HG03565 (cell line): ENCODE measurements around the gene PLD1.
"Not testable (repeated sequence)": the region's sequence is repeated elsewhere in the genome, so short reads cannot be mapped to it uniquely, and the experiment has no call there.

Source experiments
- ATAC-seq: cut with Tn5 transposase; IDR thresholded peaks from one replicate; pipeline ENCODE4 v1.9.1; 2021; ENCODE audit warnings: mild to moderate bottlenecking, moderate library complexity; ENCODE audit not compliant: unreplicated experiment

Gene PLD1

DNA sequence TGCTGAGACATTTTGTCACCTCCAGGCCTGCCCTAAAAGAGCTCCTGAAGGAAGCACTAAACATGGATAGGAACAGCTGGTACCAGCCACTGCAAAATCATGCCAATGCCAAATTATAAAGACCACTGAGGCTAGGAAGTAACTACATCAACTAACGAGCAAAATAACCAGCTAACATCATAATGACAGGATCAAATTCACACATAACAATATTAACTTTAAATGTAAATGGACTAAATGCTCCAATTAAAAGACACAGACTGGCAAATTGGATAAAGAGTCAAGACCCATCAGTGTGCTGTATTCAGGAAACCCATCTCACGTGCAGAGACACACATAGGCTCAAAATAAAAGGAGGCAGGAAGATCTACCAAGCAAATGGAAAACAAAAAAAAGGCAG, 183.5 kb downstream of the PLD1 start:
- not testable (repeated sequence) for ATAC-seq

DNA sequence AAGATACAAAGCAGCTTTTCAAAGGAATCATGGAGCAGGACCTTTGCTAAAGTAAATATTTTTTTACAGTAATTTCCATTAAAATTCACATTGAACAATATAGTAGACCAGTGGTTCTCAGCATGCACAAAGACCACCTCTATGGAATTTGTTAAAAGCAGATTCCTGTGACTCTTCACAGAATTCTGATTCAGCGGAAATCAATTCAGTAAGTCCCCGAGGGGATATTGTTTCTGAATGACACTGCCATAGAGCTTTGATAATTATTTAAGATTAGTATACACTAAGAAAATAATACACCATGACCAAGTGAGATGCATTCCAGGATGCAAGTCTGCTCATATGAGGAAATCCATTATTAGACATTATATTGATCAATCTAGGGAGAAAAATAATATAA, 188.2 kb downstream of the PLD1 start:
- no peak for ATAC-seq

DNA sequence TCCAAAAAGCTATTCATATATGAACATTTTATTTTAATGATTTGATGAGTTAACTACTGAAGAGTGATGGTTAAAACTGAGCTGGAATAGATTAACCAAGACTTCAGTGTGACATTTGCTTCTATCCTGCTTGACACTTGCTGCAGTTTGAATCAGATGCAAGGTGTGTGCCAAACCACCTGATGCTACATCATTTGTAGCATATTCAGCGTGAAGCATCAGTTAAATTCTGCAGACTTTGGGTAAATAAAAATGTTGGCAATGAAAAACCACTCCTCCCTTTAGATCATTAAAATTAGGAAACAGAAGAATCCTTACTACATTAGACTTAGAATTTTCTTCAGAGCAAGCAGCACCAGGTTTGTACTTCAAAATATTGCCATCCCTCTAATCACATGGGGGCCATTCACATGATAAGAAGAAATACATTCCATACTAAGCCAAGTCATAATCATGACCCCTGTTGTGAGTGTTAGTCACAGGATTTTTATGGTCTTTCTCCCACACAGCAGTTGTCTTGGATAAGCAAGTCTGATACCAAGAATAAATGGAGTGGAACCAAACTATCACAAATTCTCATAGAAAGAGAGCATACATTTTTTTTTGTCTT, 189.4 kb downstream of the PLD1 start:
- no peak for ATAC-seq

DNA sequence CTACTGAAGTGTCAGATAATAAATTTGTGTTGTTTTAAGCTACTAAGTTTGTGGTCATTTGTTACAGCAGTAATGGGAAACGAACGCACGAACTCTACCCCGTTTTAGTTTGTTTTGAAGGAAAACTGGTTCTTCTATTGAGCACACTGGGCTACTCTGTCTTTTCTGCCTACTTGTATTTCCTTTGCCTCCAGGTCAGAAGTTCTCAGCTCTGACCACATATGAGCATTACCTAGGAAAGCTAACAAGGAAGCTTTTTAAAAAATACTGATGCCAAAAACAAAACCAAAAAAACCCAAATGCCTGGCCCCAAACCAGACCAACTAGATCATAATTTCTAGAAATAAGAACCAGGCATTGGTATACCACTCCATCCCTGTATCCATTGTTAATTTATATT, 193.5 kb downstream of the PLD1 start:
- ATAC-seq: no peak

DNA sequence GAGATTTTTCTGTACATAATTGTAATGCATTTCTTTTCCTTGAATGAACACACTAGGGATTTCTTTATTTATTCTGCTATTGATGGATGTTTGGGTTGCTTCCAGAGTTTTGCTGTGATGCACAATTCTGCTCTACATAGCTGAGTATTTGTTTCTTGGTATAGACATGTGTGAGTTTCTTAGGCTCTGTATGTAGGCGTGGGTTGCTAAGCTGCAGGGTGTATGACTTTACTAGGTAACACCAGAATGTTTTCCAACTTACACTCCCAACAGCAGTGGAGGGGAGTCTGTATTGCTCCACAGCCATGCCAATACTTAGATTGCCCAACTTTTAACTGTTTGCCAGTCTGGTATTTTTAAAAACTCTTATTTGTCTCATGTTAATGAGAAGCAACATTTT, 194.6 kb downstream of the PLD1 start:
- no peak for ATAC-seq

DNA sequence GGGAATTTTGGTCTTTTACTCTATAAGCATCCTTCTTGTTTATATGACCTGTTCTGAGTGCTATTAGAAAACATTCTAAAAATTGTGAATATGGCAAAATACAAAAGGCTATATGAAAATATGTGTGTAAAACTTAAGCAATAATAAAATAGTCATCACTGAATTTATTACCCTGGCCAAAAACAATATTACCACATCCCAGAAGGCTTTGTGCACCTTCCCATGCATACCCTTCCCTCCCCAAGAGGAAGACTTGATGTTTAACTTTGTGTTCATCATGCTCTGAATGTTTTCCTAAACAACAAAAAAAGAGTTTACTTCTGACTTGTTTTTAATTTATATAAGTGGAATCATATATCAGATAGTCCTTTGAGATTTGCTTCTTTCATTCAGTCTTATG, 195.0 kb downstream of the PLD1 start:
- ATAC-seq: no peak

DNA sequence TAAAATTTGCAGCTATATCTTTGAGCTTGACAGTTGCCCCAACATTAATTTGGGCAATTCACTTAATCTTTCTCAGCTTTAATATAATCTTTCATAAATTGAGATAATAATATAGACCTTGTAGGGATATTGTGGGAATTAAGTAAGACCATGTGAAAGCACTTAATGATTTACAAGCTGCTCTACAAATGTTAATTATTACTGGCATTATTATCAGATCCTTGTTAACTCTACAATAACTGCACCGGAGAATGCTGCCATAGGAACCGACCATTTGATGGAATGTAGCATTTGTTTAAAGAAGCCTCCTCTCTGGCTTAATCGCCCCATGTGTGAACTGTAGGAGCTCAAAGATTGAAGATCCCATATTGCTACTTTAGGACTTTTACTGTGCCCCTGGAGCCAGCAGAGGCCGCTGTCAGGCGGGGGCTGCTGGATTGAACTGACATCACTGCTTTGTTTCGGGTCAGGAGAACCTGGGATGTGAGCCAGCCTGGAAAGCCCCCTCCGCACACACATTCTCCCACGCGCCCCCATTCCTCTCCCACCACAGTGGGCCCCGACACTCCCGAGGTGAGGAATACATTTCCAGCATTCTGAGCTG, 195.9 kb downstream of the PLD1 start:
- ATAC-seq: no peak

DNA sequence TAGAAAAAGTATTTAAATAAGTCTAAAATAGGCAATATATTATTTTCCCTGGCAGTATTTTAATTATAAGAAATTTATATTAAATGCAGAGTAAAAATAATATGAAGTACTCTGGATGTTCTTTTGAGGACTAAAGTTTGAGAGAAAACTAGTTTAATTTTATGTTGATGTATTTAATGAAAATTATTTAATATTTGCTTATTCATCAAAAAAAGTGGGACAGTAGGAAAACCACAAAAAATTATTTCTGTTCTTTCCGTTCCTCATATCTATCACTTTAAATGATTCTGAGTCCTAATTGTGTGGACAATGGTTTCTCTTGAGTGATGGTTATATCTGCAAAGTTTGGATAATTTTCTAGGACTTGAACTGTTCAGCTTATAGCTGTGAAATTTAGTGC, 202.8 kb downstream of the PLD1 start:
- ATAC-seq: no peak

DNA sequence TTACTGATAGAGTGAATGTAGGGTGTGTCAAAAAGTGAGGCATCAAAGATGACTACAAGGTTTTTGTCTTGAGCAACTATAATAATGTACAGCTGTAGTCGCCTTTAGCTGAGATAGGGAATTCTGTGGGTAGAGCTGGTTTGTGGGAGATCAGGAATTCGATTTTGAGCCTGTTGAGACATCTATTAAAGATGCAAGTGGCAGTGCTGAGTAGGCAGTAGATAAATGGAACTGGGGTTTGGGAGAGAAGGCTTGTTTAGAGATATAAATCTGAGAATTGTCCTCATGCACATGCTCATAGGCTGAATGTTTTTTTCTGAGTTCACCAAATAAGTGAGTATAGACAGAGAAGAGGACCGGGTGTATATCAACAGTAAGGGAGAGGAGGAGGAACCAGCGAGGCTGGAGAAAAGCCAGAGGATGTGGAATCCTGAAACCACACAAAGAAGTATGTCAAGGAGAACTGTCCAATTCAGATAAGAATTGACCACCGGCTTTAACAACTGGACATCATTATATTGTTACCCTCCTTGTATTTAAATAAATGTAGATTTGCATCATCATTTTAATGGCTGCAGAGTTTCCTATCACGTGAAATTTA, 204.0 kb downstream of the PLD1 start:
- ATAC-seq: no peak

DNA sequence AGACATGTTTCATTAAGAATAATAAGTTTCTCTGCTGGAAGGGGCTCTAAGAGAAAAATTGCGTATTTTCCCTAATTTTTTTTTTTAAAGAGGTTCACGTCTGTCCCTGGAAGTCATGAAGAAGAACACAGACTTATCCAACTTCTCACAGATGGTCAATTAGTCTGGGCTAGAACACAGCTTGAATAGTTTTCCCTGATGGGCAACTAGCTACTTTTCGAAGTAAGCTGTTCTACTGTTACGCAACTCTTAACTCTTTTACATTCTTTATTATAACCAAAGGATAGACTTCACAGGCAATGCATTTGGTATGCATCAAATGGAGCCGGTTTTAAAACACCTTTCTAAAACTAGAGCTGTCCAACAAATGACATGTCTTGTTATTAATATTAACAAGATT, 205.9 kb downstream of the PLD1 start:
- ATAC-seq: no peak

DNA sequence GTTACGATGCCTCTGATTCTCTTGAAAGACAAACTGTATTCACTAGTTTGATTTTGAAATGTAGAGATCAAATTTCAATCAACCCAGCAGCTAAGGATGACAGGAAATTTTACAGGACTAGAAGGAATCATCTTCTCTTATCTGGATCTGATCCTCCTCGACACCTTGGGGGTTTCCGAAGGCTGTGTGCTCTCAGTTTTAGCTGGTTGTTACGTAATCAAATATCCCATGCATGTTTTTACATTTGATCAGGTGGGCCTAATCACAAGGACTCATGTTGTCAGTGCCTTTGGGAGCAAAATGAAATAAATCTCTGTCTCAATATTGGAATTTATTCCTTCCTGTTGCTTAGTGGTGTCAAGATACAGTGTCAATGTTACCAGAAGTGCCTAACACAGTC, 208.2 kb downstream of the PLD1 start:
- ATAC-seq: no peak

DNA sequence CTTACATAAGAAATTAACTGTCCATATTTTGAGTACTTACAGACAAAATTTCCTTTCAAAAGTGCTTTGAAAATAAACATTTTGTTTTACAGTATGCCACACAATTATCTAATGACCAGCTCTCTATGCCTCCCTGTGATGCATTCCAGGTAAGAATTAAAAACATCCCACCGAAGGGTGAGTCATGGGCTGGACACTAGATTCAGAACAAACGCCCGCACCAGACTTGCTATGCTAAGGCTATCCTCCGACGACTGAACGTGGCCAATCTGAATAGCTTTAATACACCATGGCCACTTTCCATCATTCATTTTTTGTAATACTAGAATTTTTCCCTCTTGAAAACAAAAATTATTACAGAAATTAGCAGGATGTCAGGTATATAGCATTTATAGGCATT, 210.3 kb downstream of the PLD1 start:
- no peak for ATAC-seq

DNA sequence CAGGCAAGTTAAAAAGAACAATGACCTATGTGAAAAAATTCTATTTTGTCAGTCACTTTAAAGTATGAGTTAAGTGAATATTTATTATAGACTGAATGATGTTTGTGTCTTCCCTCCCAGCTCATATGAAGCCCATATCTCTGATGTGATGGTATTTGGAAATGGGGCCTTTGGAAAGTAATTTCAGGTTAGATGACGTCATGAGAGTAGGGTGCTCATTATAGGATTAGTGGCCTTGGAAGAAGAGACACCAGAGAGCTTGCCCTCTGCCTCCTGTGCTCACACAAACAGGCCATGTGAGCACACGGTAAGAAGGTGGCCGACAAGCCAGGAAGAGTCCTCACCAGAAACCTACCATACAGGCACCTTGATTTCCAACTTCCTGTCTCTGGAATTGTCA, 211.3 kb downstream of the PLD1 start:
- ATAC-seq: no peak

DNA sequence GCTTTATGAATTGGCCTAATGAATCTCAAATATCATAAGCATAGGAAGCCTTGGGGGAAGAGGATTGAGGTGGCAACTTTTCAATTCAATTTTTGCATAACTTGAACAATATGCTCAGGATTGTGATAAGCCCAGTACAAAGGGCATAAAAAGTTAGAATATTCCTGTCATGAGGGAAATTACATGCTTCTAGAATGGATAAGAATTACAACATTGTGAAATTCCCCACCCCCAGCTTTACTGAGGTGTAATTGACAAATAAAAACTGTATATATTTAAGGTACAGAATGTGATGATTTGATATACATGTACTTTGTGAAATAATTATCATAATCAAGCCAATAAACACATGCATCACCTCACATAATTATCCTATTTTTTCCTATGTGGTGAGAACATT, 217.5 kb downstream of the PLD1 start:
- ATAC-seq: no peak

DNA sequence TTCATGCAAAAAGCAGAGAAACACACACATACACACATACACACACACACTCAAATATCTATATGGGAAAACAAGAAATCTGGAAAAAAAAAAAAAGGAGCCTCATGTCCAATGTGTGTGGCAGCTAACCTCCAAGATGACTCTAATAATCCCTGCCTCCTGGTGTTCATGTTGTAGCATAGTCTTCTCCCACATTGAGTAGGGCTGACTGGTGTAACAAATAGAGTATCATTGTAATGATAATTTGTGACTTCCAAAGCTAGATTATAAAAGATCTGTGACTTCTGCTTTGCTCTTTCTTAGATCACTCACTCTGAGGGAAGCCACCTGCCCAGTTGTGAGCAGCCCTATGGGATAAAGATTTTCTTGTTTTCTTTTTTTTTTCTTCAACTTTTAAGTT, 219.2 kb downstream of the PLD1 start:
- ATAC-seq: no peak

DNA sequence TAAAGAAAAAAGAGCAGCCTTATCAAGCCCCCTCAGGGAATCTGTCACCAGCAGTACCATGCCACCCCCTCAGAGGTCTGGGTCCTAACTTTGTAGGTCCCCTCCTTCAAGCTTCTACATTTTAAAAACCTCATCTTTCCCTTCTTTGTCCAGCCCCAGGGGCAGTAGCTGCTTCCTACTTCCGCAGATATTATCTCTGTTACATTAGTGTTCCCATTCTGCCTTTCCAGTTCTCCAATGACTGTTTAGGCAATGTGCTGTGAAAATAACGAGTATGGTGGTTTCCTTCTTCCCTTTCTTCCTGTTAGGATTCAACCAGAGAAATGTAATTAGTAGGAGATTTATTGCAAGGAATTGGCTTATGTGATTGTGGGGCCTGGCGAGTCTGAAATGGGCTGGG, 224.0 kb downstream of the PLD1 start:
- ATAC-seq: no peak

DNA sequence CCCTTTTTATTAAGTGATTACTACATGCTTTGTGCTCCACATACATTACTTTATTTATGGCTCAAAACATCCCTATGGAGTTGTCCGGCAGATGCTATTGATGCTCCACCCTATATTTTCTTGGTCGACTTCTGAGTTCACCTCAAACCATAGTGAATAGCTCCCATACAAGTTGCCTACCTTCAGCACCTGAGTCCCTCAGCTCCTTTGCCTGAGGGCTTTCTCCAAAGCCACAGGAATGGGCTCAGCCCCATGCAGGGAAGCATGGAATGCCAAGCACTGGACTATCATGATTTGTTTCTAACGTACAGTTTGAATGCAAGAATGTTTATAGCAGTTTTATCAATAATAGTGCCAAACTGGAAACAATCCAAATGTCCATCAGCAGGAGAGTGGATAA, 225.2 kb downstream of the PLD1 start:
- no peak for ATAC-seq

DNA sequence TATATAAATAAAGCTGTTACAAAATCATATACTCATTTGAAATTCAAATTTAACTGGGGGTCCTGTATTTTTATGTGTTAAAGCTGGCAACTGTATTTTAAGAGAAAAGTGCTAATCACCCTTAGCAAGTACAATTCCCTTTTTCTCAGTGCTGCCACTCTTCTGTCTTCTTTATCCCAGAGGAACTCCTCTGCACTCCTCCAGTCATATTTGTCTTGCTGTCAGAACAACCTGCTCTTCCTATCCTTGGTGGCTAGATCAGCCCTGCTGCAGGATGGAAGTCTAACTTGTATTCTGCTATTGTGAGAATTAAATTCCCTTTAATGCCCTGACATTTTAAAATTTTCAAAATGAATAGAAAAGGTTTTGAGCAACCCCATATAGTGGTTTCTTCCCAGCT, 226.2 kb downstream of the PLD1 start:
- no peak for ATAC-seq

DNA sequence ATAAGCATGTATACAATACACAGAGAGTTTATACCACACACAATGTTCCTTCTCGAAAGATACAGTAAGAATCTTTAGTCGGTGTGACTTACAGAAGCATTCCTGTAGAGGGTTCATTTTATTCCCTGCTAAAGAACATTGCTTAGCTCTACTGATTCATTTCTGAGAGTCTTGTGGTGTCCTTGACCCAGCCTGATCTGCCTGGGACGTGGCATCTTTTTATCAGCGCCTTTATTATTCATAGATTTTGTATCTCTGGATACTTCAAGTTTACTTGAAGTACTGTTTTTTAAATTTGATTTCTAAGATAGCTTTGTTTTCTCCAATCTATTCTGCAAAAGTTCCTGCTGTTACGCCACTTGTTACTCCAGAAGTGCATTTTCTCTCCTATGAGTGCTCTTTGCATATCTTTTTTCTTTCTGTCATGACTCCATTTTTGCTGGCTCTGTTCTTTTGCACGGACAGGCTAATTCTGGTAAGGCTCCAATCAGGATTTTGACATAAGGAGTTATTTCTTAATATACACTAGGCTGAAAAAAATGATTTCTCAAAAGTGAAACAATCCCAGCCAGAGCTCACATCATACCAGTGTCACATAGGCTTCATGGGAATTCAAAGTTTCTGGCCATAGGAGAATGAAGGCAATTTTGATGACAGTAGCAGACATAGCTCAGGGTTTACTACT, 235.6 kb downstream of the PLD1 start:
- no peak for ATAC-seq

DNA sequence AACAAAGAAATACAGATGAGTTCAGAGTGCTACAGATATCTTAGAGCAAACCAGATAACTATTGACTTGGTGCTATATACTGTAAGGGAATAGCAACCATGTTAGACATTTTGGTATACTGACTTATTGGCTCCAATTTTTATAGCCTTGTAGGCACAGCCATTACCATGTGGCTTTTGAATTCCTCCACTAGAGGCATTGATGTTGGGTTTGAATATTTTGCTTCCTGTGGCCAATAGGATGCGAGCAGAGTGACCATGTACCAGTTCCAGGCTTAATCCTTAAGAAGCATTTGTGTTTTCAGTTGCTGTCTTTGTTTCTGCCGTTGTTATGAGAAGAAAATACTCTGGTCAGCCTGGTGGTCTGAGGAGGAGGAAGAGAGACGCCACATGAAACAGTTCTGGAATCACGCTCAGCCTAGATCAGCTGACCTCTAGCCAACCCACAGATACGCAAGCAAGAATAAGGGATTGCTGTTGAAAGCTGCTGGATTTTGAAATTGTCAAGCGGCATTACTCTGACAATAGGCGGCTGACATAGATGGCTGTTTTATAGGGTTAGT, 240.6 kb downstream of the PLD1 start:
- ATAC-seq: no peak

DNA sequence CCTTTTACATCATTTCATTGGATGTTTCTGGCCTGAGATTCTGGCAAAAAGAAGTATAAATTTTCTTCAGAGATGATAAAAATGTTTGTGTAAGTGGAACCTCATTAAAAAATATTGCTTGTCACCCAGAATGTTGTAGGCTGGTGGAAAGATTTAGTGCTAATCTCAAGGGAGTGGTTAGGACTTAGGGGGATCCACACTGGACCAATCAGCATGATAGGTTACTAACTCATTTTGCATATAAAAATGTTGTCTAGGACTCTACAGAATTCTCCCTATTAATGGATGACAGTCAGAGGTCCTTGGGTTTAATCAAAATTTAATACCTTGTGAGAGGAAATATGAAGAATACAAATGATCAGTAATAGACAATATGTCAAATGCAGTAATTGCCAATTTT, 241.5 kb downstream of the PLD1 start:
- ATAC-seq: no peak
